KMS-11 (cell line): Measurements from ENCODE around the gene CDNF.

Source experiments
- H2AFZ ChIP-seq: fragments of 200-600 bp; sonication (generic); 2 replicates; pipeline ENCODE4 v1.6.1; 2016; ENCODE audit warnings: antibody characterized with exemption, mixed run types, low read depth
- H3K27ac ChIP-seq: fragments of 200-600 bp; sonication (generic); 2 replicates; pipeline ENCODE4 v1.6.1; 2016; ENCODE audit warnings: mild to moderate bottlenecking, mixed run types
- H3K27me3 ChIP-seq: fragments of 200-600 bp; sonication (generic); 2 replicates; pipeline ENCODE4 v1.6.1; 2017; ENCODE audit warnings: mild to moderate bottlenecking, low read depth, mixed run types, moderate library complexity; ENCODE audit not compliant: insufficient read depth
- H3K36me3 ChIP-seq: fragments of 200-600 bp; sonication (generic); 2 replicates; pipeline ENCODE4 v1.6.1; 2017; ENCODE audit warnings: mild to moderate bottlenecking, mixed run types; ENCODE audit not compliant: insufficient read depth
- H3K4me1 ChIP-seq: fragments of 200-600 bp; sonication (generic); 2 replicates; pipeline ENCODE4 v1.6.1; 2016; ENCODE audit warnings: mild to moderate bottlenecking, low read depth, mixed run types; ENCODE audit not compliant: poor library complexity, severe bottlenecking
- H3K4me2 ChIP-seq: fragments of 200-600 bp; sonication (generic); 2 replicates; pipeline ENCODE4 v1.7.0; 2016; ENCODE audit warnings: mild to moderate bottlenecking, mixed run types
- H3K4me3 ChIP-seq: fragments of 200-600 bp; sonication (generic); IDR thresholded peaks from 2 replicates; pipeline ENCODE4 v1.6.1; 2017; ENCODE audit warnings: low read depth, low read length, mixed read lengths; ENCODE audit not compliant: insufficient read depth
- H3K79me2 ChIP-seq: fragments of 200-600 bp; sonication (generic); 2 replicates; pipeline ENCODE4 v1.6.1; 2016; ENCODE audit warnings: low read depth, mixed run types; ENCODE audit not compliant: insufficient read depth
- H3K9ac ChIP-seq: fragments of 200-600 bp; sonication (generic); 2 replicates; pipeline ENCODE4 v1.6.1; 2016; ENCODE audit warnings: mild to moderate bottlenecking, mixed run types
- H4K20me1 ChIP-seq: fragments of 200-600 bp; sonication (generic); 2 replicates; pipeline ENCODE4 v1.6.1; 2016; ENCODE audit warnings: mild to moderate bottlenecking, mixed run types; ENCODE audit not compliant: insufficient read depth
- CTCF ChIP-seq: fragments of 200-600 bp; sonication (generic); conservative IDR thresholded peaks from 2 replicates; pipeline ENCODE4 v1.6.1; 2017; ENCODE audit warnings: low read depth, mild to moderate bottlenecking, antibody characterized with exemption, low read length, moderate library complexity, mixed read lengths

The CDNF gene

GRCh38 chr10:14838582-14839304 lies 906 bp upstream of the CDNF start:
- Histone ChIP-seq H2AFZ (peak overlapping the region; percentile 80), H3K27me3 (no peaks in the 10 kb centered on the region), H3K27ac (peak overlapping the region; percentile 79), H3K9ac (peak overlapping the region; percentile 95), H3K4me2 (peak overlapping the region; percentile 98), H3K4me3 (peak overlapping the region; percentile 63), H3K4me1 (peaks cover 19% of the 10 kb centered on the region), H4K20me1 (no peaks in the 10 kb centered on the region), H3K79me2 (peaks cover 36% of the 10 kb centered on the region), H3K36me3 (no peaks in the 10 kb centered on the region; the same call in 1 of the 2 replicates)
- no peak for TF ChIP-seq CTCF

DNA sequence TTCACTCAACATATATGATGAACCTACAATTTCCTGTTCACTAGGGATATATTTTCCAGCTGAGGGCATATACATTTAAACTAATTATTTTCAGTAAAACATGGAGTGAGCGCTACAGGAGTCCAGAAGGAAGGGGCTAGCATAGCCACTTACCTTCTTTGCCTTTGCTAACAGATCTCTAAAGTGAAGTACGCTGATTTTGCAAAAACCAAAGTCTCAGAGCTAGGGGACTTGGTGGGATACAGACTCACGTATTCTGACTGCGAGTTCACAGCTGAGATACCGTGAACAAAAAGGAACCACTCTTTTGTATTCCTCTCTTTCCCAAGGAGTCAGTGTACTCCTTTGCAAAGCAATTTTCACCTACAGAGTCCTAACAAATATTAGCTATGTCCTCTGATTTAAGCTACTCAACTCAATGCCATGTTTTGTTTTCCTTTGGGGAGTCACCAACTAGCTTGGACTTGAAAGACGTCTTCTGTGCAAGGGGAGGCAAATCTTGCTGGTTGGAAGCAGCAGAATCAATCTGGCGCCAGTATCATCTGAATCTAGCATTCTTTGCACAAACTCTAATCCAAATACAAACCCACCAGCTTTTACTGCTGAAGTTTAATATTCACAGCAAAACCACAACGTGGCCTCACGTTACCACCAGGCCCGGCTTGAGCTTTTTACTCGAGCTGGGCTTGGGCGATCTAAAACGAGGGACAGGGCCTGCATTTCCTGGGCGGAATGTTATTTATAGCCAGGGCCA lies 657 bp downstream of the CDNF start:
- Histone ChIP-seq H4K20me1 (no peaks in the 10 kb centered on the region), H3K9ac (peak overlapping the region; percentile 95), H3K36me3 (no peaks in the 10 kb centered on the region; the same call in 1 of the 2 replicates), H3K27ac (peak overlapping the region; percentile 79), H2AFZ (peak overlapping the region; percentile 85), H3K27me3 (no peaks in the 10 kb centered on the region), H3K4me2 (peak overlapping the region; percentile 74), H3K4me1 (peaks cover 19% of the 10 kb centered on the region), H3K4me3 (no peak overlapping the region), H3K79me2 (peaks cover 36% of the 10 kb centered on the region)
- no peak for TF ChIP-seq CTCF

DNA sequence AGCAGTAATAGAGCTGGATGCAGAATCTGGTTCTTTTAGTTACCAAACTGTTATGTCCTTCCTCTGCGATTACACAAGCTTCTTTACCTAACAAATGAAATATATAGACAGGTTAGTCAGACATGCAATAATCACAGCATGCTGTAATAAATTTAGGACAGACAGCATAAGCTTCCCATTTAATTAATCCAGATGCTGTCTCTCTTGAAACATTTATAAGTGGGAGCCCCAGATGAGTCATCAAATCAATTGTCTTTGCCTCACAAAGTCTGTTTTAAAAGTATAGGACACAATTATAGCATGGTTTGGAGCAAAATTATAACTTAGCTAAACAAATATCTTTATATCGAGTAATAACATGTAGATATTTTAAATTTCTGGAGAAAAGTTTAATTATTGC lies 1.6 kb downstream of the CDNF start:
- H3K4me3 ChIP-seq = no peak overlapping the region
- H3K9ac ChIP-seq = no peak overlapping the region
- H2AFZ ChIP-seq = no peak overlapping the region
- TF ChIP-seq CTCF = no peak
- H3K4me1 ChIP-seq = peaks cover 19% of the 10 kb centered on the region
- H3K4me2 ChIP-seq = no peak overlapping the region
- no peaks in the 10 kb centered on the region for H4K20me1 ChIP-seq
- H3K27me3 ChIP-seq = no peaks in the 10 kb centered on the region
- H3K79me2 ChIP-seq = peaks cover 31% of the 10 kb centered on the region
- no peak overlapping the region for H3K27ac ChIP-seq
- no peaks in the 10 kb centered on the region for H3K36me3 ChIP-seq

DNA sequence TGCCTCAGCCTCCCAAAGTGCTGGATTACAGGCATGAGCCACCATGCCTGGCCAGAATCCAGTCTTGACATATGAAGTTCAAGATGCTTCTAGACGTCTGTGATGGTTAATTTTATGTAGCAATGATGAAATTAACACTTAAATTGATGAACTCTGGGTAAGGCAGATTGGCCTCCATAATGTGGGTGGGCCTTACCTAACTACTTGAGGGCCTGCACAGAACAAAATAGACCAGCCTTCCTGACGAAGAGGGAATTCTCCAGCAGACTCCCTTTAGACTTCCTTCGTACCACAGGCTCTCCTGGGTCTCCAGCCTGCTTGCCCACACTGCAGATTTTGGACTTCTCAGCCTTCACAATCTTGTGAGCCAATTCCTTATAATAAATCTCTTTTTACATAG lies 4.7 kb downstream of the CDNF start:
- H2AFZ ChIP-seq = no peak overlapping the region
- no peak for TF ChIP-seq CTCF

More for the DNA sequence above, 4.7 kb downstream of the CDNF start:
- Histone ChIP-seq H3K4me3 (no peak overlapping the region), H3K4me2 (no peak overlapping the region), H3K79me2 (no peaks in the 10 kb centered on the region), H3K9ac (no peak overlapping the region), H3K27me3 (no peaks in the 10 kb centered on the region), H3K36me3 (no peaks in the 10 kb centered on the region), H3K27ac (no peak overlapping the region), H3K4me1 (peaks cover 9% of the 10 kb centered on the region), H4K20me1 (no peaks in the 10 kb centered on the region)
